GM12891 (cell line): ENCODE measurements around the gene ANKRD62.

Experiments
- POLR2A ChIP-seq: IDR thresholded peaks from 2 replicates; pipeline ENCODE4 v1.6.1; 2011; ENCODE audit warnings: low read depth, low read length, control low read depth
- POLR2AphosphoS5 ChIP-seq: IDR thresholded peaks from 2 replicates; pipeline ENCODE4 v1.6.1; 2011; ENCODE audit warnings: low read depth, low read length, control low read depth
- SPI1 ChIP-seq: IDR thresholded peaks from 2 replicates; pipeline ENCODE4 v1.6.1; 2011; ENCODE audit warnings: low read depth, low read length, control low read depth
- TAF1 ChIP-seq: IDR thresholded peaks from 2 replicates; pipeline ENCODE4 v1.6.1; 2011; ENCODE audit warnings: low read depth, low read length, control low read depth

GRCh38 chr18:12059334-12060181 is 34.1 kb upstream of the ANKRD62 start:
- no peak for TF ChIP-seq POLR2A
- TF ChIP-seq POLR2AphosphoS5: no peak
- no peak for TF ChIP-seq TAF1
- no peak for TF ChIP-seq SPI1
